Endothelial cell (in vitro differentiated cells): Measurements from ENCODE around the gene KRTAP10-3. TPM values are rescaled to one million over a fixed set of nuclear protein-coding genes. Genes with fewer than 3 reads are reported as not detected.

Experiments
- DNase-seq: peaks from one replicate; pipeline ENCODE4 v3.0.0; 2021; ENCODE audit warnings: low spot score
- H3K27ac Mint-ChIP-seq: one replicate; pipeline ENCODE4 v1.8.0; 2021; ENCODE audit warnings: mixed read lengths, inconsistent platforms; ENCODE audit not compliant: unreplicated experiment
- H3K27me3 Mint-ChIP-seq: one replicate; pipeline ENCODE4 v1.8.0; 2021; ENCODE audit warnings: mild to moderate bottlenecking, moderate library complexity, mixed read lengths, inconsistent platforms; ENCODE audit not compliant: unreplicated experiment
- H3K36me3 Mint-ChIP-seq: one replicate; pipeline ENCODE4 v1.8.0; 2021; ENCODE audit warnings: mild to moderate bottlenecking, low read depth, mixed read lengths, inconsistent platforms; ENCODE audit not compliant: unreplicated experiment
- H3K4me1 Mint-ChIP-seq: one replicate; pipeline ENCODE4 v1.8.0; 2021; ENCODE audit warnings: mild to moderate bottlenecking, mixed read lengths, inconsistent platforms; ENCODE audit not compliant: unreplicated experiment
- H3K4me3 Mint-ChIP-seq: one replicate; pipeline ENCODE4 v1.8.0; 2021; ENCODE audit warnings: mild to moderate bottlenecking, mixed read lengths, inconsistent platforms; ENCODE audit not compliant: unreplicated experiment
- H3K9me3 Mint-ChIP-seq: one replicate; pipeline ENCODE4 v1.8.0; 2021; ENCODE audit warnings: mixed read lengths, inconsistent platforms; ENCODE audit not compliant: unreplicated experiment
- total RNA-seq: library from RNA; stranded (reverse); fragmentation: NEBNext Ultra II Directional; extraction: Animal tissue kit (Norgen Biotek cat#: 25700); gene quantifications from one replicate; pipeline ENCODE4 v1.2.1, GENCODE V29; 2021; ENCODE audit not compliant: unreplicated experiment
- TF ChIP-seq, protein P1 (sequence below): fragments of 200-600 bp; sonication (generic); IDR thresholded peaks from one replicate; pipeline ENCODE4 v1.5.0; 2021; ENCODE audit warnings: antibody characterized with exemption; ENCODE audit not compliant: unreplicated experiment

The KRTAP10-3 gene
- total RNA-seq, 1 donor from 2014 or later = not detected

DNA sequence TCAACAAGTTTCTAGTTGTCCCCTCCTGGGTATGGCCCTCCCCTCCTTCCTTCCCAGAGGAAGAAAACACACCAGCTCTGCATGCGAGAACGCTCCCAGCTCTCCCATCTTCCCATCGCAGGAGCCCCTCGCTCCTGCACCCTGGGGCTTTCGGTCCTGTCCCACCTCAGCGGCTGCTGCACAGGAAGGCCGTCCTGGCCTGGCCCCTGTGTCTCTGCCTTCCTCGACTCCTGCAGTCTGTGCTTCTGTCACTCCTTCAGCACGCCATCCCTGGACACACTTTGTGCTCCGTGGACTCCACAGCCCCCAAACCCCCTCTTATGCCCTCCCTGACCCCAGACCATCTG is 41.8 kb downstream of the KRTAP10-3 start:
- no peak for DNase-seq
- H3K27ac Mint-ChIP-seq = no peak overlapping the region
- H3K36me3 Mint-ChIP-seq = peaks cover 4% of the 10 kb centered on the region
- TF ChIP-seq, protein P1, sequence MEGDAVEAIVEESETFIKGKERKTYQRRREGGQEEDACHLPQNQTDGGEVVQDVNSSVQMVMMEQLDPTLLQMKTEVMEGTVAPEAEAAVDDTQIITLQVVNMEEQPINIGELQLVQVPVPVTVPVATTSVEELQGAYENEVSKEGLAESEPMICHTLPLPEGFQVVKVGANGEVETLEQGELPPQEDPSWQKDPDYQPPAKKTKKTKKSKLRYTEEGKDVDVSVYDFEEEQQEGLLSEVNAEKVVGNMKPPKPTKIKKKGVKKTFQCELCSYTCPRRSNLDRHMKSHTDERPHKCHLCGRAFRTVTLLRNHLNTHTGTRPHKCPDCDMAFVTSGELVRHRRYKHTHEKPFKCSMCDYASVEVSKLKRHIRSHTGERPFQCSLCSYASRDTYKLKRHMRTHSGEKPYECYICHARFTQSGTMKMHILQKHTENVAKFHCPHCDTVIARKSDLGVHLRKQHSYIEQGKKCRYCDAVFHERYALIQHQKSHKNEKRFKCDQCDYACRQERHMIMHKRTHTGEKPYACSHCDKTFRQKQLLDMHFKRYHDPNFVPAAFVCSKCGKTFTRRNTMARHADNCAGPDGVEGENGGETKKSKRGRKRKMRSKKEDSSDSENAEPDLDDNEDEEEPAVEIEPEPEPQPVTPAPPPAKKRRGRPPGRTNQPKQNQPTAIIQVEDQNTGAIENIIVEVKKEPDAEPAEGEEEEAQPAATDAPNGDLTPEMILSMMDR = no peak
- peaks cover 3% of the 10 kb centered on the region for H3K27me3 Mint-ChIP-seq
- H3K4me1 Mint-ChIP-seq = no peaks in the 10 kb centered on the region
- H3K4me3 Mint-ChIP-seq = no peak overlapping the region
- H3K9me3 Mint-ChIP-seq = no peaks in the 10 kb centered on the region

DNA sequence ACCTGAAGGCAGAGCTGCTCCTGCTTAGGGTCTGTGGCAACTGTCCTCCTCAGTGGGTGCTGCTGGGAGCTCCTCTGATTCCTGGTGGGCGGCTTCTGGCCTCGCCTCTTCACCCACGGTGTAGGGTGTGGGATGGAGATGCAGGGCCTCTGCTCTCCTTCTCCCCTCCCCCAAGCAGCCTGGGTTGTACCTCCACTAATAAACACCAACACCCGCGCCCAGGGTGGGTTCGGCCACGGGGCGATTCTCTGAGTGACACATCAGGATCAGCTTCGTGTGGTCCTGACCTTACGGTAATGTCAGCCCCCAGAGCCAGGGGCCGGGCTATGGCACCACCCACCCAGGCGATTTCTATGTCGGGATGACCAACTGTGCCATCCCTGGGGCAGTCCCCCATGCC is 42.3 kb downstream of the KRTAP10-3 start:
- H3K27ac Mint-ChIP-seq = no peak overlapping the region
- H3K4me3 Mint-ChIP-seq = no peak overlapping the region
- peaks cover 3% of the 10 kb centered on the region for H3K27me3 Mint-ChIP-seq
- H3K4me1 Mint-ChIP-seq = no peaks in the 10 kb centered on the region
- no peaks in the 10 kb centered on the region for H3K9me3 Mint-ChIP-seq
- peaks cover 4% of the 10 kb centered on the region for H3K36me3 Mint-ChIP-seq
- DNase-seq = no peak
- TF ChIP-seq, protein P1 = no peak

DNA sequence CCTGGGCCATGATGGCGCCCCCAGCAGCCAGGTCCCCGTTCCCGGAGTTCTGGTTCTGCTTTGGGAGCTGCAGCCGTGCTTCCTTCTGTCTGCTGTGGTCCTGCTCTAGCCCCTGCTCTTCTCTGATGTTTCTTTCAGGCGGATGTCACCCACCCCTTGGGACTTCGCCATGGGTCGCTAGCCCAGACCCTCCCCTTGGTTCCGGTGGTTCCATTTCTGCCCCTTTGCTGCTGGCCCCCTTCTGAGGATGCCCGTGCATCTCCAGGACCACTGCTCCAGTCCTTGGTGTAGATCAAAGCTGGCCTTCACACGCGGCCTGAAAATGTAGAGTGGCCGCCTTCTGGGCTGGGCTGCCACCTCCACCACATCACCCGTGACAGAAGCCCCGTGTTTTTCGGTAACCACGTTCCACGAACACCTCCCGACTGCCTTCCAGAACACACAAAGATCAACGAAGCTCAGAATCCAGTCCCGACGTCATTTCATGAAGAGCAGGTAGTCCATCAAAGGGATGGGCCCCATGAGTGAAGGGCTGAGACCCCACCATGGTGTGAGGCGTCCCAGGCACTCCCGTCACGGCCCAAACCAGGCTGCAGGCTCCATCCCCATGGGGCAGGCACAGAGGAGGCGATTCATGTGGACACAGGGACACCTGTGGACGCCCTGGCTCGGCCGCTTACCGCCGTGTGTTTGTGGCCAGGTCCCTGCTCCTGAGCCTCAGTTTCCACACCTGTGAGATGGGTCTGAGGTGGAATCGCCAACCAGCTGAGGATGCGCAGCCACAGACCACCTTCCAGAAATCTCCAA is 43.0 kb downstream of the KRTAP10-3 start:
- Mint-ChIP-seq H3K27me3 (peaks cover 3% of the 10 kb centered on the region), H3K36me3 (peaks cover 4% of the 10 kb centered on the region), H3K4me1 (no peaks in the 10 kb centered on the region), H3K9me3 (no peaks in the 10 kb centered on the region), H3K27ac (no peak overlapping the region), H3K4me3 (no peak overlapping the region)
- TF ChIP-seq, protein P1 = no peak
- DNase-seq = no peak

DNA sequence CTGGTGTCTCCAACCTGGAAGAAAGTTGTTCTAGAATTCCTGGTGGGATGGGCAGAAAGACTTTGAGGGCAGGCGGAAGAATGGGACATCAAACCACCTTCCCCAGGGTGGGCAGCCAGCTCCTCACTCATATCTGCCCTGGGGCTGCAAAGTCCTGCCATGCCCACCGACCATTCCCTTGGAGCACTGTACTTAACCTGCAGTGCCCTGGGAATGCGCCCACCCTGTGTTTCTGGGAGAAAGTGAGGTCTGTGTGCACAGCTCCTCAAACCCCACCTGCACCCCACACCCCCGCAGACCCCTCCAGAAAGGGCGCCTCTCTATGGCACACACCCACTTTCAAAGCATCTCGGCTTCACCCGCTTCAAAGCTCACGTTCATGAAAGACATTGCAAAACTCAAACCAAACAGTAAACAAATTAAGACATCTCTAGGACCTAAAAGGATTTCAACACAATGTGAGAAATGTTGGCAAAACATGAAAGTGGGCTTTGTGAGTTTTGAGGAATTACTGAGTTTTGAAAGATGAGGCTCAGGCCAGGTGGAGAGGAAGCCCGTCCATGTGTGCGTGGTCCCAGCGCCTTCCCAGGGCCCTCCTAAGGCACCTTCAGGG is 43.7 kb downstream of the KRTAP10-3 start:
- Mint-ChIP-seq H3K27ac (no peak overlapping the region), H3K4me3 (peak overlapping the region; percentile 40), H3K9me3 (no peaks in the 10 kb centered on the region), H3K27me3 (peaks cover 3% of the 10 kb centered on the region), H3K36me3 (peaks cover 4% of the 10 kb centered on the region), H3K4me1 (no peaks in the 10 kb centered on the region)
- TF ChIP-seq, protein P1 = no peak
- no peak for DNase-seq

DNA sequence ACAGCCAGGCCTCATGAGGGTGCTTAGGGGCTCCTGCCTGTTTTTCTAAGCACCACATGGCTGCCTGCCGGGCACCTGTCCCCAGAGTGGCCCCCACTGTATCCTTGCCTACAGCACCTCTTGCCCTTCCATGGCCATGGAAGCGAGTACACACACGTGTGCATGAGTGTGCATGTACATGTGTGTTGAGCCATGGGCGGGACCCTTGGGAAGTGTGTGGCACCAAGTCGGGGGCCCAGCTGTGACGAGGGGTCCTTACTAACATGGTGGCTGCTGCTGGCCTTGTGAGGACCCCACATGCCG is 44.4 kb downstream of the KRTAP10-3 start:
- H3K9me3 Mint-ChIP-seq = no peaks in the 10 kb centered on the region
- DNase-seq = no peak
- no peaks in the 10 kb centered on the region for H3K4me1 Mint-ChIP-seq
- TF ChIP-seq, protein P1 = no peak
- no peak overlapping the region for H3K4me3 Mint-ChIP-seq
- H3K27ac Mint-ChIP-seq = no peak overlapping the region
- H3K36me3 Mint-ChIP-seq = peaks cover 4% of the 10 kb centered on the region
- peaks cover 4% of the 10 kb centered on the region for H3K27me3 Mint-ChIP-seq
